GM23338 (cell line): ENCODE data around the gene ALDOA. TPM values are rescaled to one million over a fixed set of nuclear protein-coding genes. Genes with fewer than 3 reads are reported as not detected.

Experiments
- EZH2 ChIP-seq: fragments of 200-600 bp; sonication (generic); IDR thresholded peaks from one replicate; pipeline ENCODE4 v1.8.0; 2017; ENCODE audit warnings: antibody characterized with exemption, mild to moderate bottlenecking, low read depth; ENCODE audit not compliant: unreplicated experiment
- POLR2AphosphoS5 ChIP-seq: IDR thresholded peaks from 2 replicates; pipeline ENCODE4 v1.6.1; 2016; ENCODE audit warnings: antibody characterized with exemption, low read depth
- polyA plus RNA-seq: library from polyadenylated mRNA; unstranded; fragments of >200 nt; fragmentation: Nextera tagmentation; extraction: Ambion mirVana; gene quantifications from 2 replicates; pipeline ENCODE4 v1.2.1, GENCODE V29; 2016
- total RNA-seq: library from RNA; depleted of rRNA; stranded (reverse); fragments of >200 nt; shearing (Covaris generic); gene quantifications from 2 replicates; pipeline ENCODE4 v1.2.3, GENCODE V29; 2014
- TF ChIP-seq, protein P1 (sequence below): fragments of 250-450 bp; sonication (Bioruptor Pico); IDR thresholded peaks from 2 replicates; pipeline ENCODE4 v1.5.0; 2020; ENCODE audit warnings: mild to moderate bottlenecking, moderate library complexity
- TF ChIP-seq, protein P2 (sequence below): IDR thresholded peaks from 2 replicates; pipeline ENCODE4 v1.6.1; 2016; ENCODE audit warnings: antibody characterized with exemption
- TF ChIP-seq, protein P3 (sequence below): IDR thresholded peaks from one replicate; pipeline ENCODE4 v1.6.1; 2018; ENCODE audit warnings: antibody characterized with exemption; ENCODE audit not compliant: unreplicated experiment

Gene ALDOA
- total and polyA plus RNA-seq, 2 experiments from 2014 or later: 1,054 to 1,306 TPM

DNA sequence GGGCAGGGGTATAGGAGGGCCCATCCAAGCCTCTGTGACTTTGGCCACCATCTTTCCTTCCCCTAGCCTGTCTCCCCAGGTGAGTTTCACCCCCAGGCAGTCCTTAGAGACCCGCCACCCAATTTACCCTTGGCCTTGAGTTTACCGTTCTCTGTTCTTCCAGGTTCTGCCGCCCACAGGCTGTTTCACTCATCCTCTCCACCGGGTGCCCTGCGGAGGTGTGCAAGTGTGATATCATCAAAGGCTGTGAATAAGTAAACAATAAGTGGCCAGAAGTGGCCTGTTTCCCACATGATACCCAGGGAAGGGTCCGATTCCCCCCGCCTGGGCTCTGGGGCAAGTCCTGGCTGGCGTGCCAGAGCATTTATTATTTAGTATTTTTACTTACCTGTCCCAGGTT lies 19.4 kb upstream of the ALDOA start (continued):
- TF ChIP-seq, protein P1, sequence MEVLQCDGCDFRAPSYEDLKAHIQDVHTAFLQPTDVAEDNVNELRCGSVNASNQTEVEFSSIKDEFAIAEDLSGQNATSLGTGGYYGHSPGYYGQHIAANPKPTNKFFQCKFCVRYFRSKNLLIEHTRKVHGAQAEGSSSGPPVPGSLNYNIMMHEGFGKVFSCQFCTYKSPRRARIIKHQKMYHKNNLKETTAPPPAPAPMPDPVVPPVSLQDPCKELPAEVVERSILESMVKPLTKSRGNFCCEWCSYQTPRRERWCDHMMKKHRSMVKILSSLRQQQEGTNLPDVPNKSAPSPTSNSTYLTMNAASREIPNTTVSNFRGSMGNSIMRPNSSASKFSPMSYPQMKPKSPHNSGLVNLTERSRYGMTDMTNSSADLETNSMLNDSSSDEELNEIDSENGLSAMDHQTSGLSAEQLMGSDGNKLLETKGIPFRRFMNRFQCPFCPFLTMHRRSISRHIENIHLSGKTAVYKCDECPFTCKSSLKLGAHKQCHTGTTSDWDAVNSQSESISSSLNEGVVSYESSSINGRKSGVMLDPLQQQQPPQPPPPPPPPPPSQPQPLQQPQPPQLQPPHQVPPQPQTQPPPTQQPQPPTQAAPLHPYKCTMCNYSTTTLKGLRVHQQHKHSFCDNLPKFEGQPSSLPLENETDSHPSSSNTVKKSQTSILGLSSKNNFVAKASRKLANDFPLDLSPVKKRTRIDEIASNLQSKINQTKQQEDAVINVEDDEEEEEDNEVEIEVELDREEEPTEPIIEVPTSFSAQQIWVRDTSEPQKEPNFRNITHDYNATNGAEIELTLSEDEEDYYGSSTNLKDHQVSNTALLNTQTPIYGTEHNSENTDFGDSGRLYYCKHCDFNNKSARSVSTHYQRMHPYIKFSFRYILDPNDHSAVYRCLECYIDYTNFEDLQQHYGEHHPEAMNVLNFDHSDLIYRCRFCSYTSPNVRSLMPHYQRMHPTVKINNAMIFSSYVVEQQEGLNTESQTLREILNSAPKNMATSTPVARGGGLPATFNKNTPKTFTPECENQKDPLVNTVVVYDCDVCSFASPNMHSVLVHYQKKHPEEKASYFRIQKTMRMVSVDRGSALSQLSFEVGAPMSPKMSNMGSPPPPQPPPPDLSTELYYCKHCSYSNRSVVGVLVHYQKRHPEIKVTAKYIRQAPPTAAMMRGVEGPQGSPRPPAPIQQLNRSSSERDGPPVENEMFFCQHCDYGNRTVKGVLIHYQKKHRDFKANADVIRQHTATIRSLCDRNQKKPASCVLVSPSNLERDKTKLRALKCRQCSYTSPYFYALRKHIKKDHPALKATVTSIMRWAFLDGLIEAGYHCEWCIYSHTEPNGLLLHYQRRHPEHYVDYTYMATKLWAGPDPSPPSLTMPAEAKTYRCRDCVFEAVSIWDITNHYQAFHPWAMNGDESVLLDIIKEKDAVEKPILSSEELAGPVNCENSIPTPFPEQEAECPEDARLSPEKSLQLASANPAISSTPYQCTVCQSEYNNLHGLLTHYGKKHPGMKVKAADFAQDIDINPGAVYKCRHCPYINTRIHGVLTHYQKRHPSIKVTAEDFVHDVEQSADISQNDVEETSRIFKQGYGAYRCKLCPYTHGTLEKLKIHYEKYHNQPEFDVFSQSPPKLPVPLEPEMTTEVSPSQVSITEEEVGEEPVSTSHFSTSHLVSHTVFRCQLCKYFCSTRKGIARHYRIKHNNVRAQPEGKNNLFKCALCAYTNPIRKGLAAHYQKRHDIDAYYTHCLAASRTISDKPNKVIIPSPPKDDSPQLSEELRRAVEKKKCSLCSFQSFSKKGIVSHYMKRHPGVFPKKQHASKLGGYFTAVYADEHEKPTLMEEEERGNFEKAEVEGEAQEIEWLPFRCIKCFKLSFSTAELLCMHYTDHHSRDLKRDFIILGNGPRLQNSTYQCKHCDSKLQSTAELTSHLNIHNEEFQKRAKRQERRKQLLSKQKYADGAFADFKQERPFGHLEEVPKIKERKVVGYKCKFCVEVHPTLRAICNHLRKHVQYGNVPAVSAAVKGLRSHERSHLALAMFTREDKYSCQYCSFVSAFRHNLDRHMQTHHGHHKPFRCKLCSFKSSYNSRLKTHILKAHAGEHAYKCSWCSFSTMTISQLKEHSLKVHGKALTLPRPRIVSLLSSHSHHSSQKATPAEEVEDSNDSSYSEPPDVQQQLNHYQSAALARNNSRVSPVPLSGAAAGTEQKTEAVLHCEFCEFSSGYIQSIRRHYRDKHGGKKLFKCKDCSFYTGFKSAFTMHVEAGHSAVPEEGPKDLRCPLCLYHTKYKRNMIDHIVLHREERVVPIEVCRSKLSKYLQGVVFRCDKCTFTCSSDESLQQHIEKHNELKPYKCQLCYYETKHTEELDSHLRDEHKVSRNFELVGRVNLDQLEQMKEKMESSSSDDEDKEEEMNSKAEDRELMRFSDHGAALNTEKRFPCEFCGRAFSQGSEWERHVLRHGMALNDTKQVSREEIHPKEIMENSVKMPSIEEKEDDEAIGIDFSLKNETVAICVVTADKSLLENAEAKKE (CRISPR knock-in tag): no peak
- no peak for TF ChIP-seq POLR2AphosphoS5
- TF ChIP-seq, protein P2, sequence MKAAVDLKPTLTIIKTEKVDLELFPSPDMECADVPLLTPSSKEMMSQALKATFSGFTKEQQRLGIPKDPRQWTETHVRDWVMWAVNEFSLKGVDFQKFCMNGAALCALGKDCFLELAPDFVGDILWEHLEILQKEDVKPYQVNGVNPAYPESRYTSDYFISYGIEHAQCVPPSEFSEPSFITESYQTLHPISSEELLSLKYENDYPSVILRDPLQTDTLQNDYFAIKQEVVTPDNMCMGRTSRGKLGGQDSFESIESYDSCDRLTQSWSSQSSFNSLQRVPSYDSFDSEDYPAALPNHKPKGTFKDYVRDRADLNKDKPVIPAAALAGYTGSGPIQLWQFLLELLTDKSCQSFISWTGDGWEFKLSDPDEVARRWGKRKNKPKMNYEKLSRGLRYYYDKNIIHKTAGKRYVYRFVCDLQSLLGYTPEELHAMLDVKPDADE: no peak
- TF ChIP-seq, protein P3, sequence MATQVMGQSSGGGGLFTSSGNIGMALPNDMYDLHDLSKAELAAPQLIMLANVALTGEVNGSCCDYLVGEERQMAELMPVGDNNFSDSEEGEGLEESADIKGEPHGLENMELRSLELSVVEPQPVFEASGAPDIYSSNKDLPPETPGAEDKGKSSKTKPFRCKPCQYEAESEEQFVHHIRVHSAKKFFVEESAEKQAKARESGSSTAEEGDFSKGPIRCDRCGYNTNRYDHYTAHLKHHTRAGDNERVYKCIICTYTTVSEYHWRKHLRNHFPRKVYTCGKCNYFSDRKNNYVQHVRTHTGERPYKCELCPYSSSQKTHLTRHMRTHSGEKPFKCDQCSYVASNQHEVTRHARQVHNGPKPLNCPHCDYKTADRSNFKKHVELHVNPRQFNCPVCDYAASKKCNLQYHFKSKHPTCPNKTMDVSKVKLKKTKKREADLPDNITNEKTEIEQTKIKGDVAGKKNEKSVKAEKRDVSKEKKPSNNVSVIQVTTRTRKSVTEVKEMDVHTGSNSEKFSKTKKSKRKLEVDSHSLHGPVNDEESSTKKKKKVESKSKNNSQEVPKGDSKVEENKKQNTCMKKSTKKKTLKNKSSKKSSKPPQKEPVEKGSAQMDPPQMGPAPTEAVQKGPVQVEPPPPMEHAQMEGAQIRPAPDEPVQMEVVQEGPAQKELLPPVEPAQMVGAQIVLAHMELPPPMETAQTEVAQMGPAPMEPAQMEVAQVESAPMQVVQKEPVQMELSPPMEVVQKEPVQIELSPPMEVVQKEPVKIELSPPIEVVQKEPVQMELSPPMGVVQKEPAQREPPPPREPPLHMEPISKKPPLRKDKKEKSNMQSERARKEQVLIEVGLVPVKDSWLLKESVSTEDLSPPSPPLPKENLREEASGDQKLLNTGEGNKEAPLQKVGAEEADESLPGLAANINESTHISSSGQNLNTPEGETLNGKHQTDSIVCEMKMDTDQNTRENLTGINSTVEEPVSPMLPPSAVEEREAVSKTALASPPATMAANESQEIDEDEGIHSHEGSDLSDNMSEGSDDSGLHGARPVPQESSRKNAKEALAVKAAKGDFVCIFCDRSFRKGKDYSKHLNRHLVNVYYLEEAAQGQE: no peak
- TF ChIP-seq EZH2: no peak
